ENCODE measurements around the gene CXXC5. TPM values are rescaled to one million over a fixed set of nuclear protein-coding genes. Genes with fewer than 3 reads are reported as not detected.

The CXXC5 gene
- polyA plus RNA-seq, 1 donor from 2014 or later = 24.4 TPM

GRCh38 chr5:139645430-139645871 is 2.7 kb upstream of the CXXC5 start:
- H3K9me3 ChIP-seq (ENCODE audit: low read length) = no peaks in the 10 kb centered on the region
- H2AFZ ChIP-seq (ENCODE audit: low read depth, low read length) = no peak overlapping the region
- no peaks in the 10 kb centered on the region for H3F3A ChIP-seq (ENCODE audit: insufficient read depth, low read length, poor library complexity, severe bottlenecking)
- no peak overlapping the region for H3K9ac ChIP-seq (ENCODE audit: low read length)
- H3K9me2 ChIP-seq (ENCODE audit: insufficient read depth, low read length) = no peaks in the 10 kb centered on the region
- H3K4me2 ChIP-seq (ENCODE audit: low read length) = no peak overlapping the region
- H3K79me2 ChIP-seq (replicated peaks; ENCODE audit: insufficient read depth, low read length) = peaks cover 14% of the 10 kb centered on the region
- TF ChIP-seq RAD21 (conservative IDR thresholded peaks at IDR 0.05) (no peak), MXI1 (conservative IDR thresholded peaks at IDR 0.05; ENCODE audit: poor library complexity, severe bottlenecking) (no peak)
- TF ChIP-seq, protein P1, sequence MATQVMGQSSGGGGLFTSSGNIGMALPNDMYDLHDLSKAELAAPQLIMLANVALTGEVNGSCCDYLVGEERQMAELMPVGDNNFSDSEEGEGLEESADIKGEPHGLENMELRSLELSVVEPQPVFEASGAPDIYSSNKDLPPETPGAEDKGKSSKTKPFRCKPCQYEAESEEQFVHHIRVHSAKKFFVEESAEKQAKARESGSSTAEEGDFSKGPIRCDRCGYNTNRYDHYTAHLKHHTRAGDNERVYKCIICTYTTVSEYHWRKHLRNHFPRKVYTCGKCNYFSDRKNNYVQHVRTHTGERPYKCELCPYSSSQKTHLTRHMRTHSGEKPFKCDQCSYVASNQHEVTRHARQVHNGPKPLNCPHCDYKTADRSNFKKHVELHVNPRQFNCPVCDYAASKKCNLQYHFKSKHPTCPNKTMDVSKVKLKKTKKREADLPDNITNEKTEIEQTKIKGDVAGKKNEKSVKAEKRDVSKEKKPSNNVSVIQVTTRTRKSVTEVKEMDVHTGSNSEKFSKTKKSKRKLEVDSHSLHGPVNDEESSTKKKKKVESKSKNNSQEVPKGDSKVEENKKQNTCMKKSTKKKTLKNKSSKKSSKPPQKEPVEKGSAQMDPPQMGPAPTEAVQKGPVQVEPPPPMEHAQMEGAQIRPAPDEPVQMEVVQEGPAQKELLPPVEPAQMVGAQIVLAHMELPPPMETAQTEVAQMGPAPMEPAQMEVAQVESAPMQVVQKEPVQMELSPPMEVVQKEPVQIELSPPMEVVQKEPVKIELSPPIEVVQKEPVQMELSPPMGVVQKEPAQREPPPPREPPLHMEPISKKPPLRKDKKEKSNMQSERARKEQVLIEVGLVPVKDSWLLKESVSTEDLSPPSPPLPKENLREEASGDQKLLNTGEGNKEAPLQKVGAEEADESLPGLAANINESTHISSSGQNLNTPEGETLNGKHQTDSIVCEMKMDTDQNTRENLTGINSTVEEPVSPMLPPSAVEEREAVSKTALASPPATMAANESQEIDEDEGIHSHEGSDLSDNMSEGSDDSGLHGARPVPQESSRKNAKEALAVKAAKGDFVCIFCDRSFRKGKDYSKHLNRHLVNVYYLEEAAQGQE (IDR thresholded peaks at IDR 0.05; ENCODE audit: borderline replicate concordance) = no peak
- no peak overlapping the region for H3K4me3 ChIP-seq (ENCODE audit: low read length)
- no peaks in the 10 kb centered on the region for H4K20me1 ChIP-seq (ENCODE audit: insufficient read depth)
- no peak overlapping the region for H3K27ac ChIP-seq (ENCODE audit: low read length)
- peaks cover 31% of the 10 kb centered on the region for H3K27me3 ChIP-seq (ENCODE audit: insufficient read depth, low read depth, low read length)
- no peaks in the 10 kb centered on the region for H3K36me3 ChIP-seq (ENCODE audit: insufficient read depth, low read length)

DNA sequence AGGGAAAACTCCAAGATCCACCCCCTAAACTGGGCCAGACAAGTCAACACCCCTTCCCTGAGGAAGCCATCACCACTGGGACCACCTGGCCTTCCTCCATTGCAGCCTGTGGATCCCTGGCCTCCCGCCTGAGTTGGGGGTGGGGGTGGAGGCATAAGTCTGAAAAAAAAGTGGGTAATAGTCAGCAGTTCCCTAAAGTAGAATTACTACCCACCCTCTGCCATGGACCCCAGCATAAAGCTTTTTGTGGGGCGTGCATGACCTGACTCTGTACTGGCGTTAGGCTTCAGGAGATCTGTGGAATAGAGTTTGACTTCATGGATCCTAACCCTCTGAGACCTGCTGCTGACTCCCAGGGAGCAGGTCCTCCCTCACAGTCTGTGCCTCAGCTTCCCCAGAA is 2.0 kb upstream of the CXXC5 start:
- peaks cover 31% of the 10 kb centered on the region for H3K27me3 ChIP-seq (ENCODE audit: insufficient read depth, low read depth, low read length)
- H3K9me3 ChIP-seq (ENCODE audit: low read length) = no peaks in the 10 kb centered on the region
- H3F3A ChIP-seq (ENCODE audit: insufficient read depth, low read length, poor library complexity, severe bottlenecking) = no peaks in the 10 kb centered on the region
- no peak overlapping the region for H3K9ac ChIP-seq (ENCODE audit: low read length)
- no peak overlapping the region for H2AFZ ChIP-seq (ENCODE audit: low read depth, low read length)
- no peak overlapping the region for H3K27ac ChIP-seq (ENCODE audit: low read length)
- H3K79me2 ChIP-seq (replicated peaks; ENCODE audit: insufficient read depth, low read length) = peaks cover 19% of the 10 kb centered on the region
- H3K4me2 ChIP-seq (ENCODE audit: low read length) = no peak overlapping the region
- TF ChIP-seq TAF1 (IDR thresholded peaks at IDR 0.05; ENCODE audit: low read depth) (no peak), RAD21 (conservative IDR thresholded peaks at IDR 0.05) (no peak), POLR2AphosphoS5 (IDR thresholded peaks at IDR 0.05) (no peak), CTCF (IDR thresholded peaks at IDR 0.05; ENCODE audit: poor library complexity, severe bottlenecking) (no peak), SMC3 (conservative IDR thresholded peaks at IDR 0.05; ENCODE audit: poor library complexity) (no peak), EP300 (conservative IDR thresholded peaks at IDR 0.05; ENCODE audit: poor library complexity, severe bottlenecking) (no peak), EZH2 (IDR thresholded peaks at IDR 0.05; ENCODE audit: borderline replicate concordance, insufficient read depth, low read length, poor library complexity, severe bottlenecking) (no peak), MXI1 (conservative IDR thresholded peaks at IDR 0.05; ENCODE audit: poor library complexity, severe bottlenecking) (no peak)
- TF ChIP-seq, protein P1 (IDR thresholded peaks at IDR 0.05; ENCODE audit: borderline replicate concordance) = no peak
- no peaks in the 10 kb centered on the region for H4K20me1 ChIP-seq (ENCODE audit: insufficient read depth)
- H3K4me3 ChIP-seq (ENCODE audit: low read length) = no peak overlapping the region
- no peaks in the 10 kb centered on the region for H3K36me3 ChIP-seq (ENCODE audit: insufficient read depth, low read length)
- no peaks in the 10 kb centered on the region for H3K9me2 ChIP-seq (ENCODE audit: insufficient read depth, low read length)

All from neural cell (in vitro differentiated cells).